ENCODE measurements around the gene IFNA10.
A peak's percentile ranks its signal among the peaks of the same experiment; 100 is the strongest.
"Not testable (repeated sequence)": the region's sequence is repeated elsewhere in the genome, so short reads cannot be mapped to it uniquely, and the experiment has no call there.

IFNA10 gene

DNA sequence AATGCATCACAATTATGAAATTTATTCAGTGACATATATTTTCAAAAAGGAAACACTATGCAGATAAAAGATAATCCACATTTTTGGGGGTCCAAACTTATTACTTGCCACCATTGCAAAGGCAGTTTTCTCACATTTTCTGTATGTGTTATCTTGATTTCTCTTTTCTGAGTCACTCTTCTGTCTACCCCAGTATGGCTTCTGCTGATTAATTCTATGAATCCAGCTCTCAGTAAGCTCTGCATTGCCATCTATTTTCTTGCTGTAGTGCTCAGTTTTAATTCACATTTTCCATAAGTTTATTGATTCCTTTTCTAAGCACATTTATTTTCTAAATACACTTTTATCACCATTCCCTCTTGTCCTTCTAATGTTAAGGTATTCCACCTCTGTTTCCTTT is 1.7 kb downstream of the IFNA10 start:
- DNase-seq (ENCODE audit: low read depth, low spot score): no peak
- Histone ChIP-seq H3K27me3 (ENCODE audit: insufficient read depth, insufficient read length) (no peaks in the 10 kb centered on the region), H3K9me3 (ENCODE audit: insufficient read depth, low read length) (no peaks in the 10 kb centered on the region), H3K4me3 (ENCODE audit: insufficient read length, low read depth) (no peak overlapping the region), H3K9ac (ENCODE audit: insufficient read length, low read depth) (no peak overlapping the region), H3K36me3 (ENCODE audit: insufficient read depth, insufficient read length, low read length) (no peaks in the 10 kb centered on the region), H3K4me1 (ENCODE audit: insufficient read depth, insufficient read length) (no peaks in the 10 kb centered on the region)
- no peak for TF ChIP-seq SUZ12 (IDR thresholded peaks at IDR 0.05; ENCODE audit: extremely low read depth, insufficient read depth, insufficient read length)
- no peak for TF ChIP-seq ZNF274 (IDR thresholded peaks at IDR 0.05; ENCODE audit: low read depth, low read length)
- no peak for TF ChIP-seq YY1 (IDR thresholded peaks at IDR 0.05; ENCODE audit: insufficient read depth, insufficient read length)

DNA sequence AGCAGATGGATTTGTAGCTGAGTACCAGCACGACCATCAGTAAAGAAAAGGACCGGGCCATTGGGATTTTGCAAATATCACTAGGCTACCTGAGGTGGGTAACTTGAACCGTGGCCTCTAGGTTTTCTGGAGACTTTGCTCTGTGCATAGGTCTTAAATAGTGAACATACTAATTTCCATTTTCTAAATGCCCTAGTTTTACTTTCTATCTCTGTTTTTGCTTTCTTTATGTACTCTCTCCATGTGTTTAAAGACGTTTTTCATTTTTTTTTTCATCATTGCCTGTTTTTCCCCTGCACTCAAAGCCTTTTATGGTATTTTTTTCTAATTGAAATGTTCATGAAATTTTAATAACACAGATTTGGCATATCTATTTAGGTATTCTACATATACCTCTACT is 4.8 kb downstream of the IFNA10 start, which contains the start of gene IFNA7:
Gene IFNA7 (minus strand): TSS at position 101 of the 400 bp plus-strand sequence. CDS start 40 bp downstream, at position 61.
- DNase-seq (ENCODE audit: low read depth, low spot score); H3K36me3 ChIP-seq (ENCODE audit: insufficient read depth, insufficient read length, low read length); H3K9ac ChIP-seq (ENCODE audit: insufficient read length, low read depth); H3K4me1 ChIP-seq (ENCODE audit: insufficient read depth, insufficient read length); H3K27me3 ChIP-seq (ENCODE audit: insufficient read depth, insufficient read length); H3K9me3 ChIP-seq (ENCODE audit: insufficient read depth, low read length); H3K4me3 ChIP-seq (ENCODE audit: insufficient read length, low read depth): not testable (repeated sequence)

DNA sequence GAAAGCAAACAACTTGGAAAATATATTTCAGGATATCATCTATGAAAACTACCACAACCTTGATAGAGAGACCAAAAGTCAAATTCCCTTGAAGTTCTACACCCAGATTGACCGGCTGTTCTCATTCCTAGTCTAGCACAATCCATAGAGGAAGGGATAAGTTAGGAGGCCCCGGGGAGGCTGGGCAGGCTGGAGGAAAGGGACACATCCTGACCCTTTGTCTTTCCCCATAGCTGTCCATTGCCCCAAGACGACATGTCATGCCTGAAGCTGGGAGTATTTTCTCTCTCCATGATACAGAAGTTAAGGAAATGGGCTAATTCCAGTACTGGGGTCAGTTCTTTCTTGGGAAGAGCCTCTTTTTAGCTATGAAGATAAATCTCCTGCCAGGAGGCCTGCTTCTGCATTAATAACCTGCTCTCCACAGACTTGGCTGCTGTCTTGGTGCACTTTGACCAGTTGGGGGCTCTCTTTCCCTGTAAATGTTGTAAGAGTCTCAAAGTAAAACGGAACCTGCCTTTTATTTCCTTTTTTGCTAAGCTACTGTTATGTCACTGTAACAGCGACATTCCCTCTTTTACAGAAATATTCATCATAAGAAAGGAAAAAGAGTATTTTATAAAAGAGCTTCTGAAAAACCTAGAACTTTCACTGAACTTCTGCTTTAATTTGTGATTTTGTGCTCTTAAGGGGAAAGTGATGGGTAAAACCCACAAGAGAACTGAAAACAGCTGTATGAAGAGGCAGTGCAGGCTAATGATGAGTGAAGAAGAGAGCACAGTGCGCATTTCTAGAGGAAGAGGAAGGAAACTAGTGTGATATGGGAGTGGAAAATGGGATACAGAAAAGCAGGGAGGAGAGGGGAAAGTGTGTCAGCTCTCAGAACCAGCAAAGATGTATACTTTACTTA is 11.8 kb downstream of the IFNA10 start:
- H3K4me1 ChIP-seq (ENCODE audit: insufficient read depth, insufficient read length); H3K9ac ChIP-seq (ENCODE audit: insufficient read length, low read depth); H3K4me3 ChIP-seq (ENCODE audit: insufficient read length, low read depth); DNase-seq (ENCODE audit: low read depth, low spot score); H3K36me3 ChIP-seq (ENCODE audit: insufficient read depth, insufficient read length, low read length); H3K27me3 ChIP-seq (ENCODE audit: insufficient read depth, insufficient read length); H3K9me3 ChIP-seq (ENCODE audit: insufficient read depth, low read length): not testable (repeated sequence)

GRCh38 chr9:21187487-21187886 is 19.5 kb downstream of the IFNA10 start, which contains the start of gene IFNA4:
IFNA4 (minus strand) TSS chr9:21187587; CDS start chr9:21187531, 56 bp downstream.
- not testable (repeated sequence) for H3K36me3 ChIP-seq (ENCODE audit: insufficient read depth, insufficient read length, low read length); DNase-seq (ENCODE audit: low read depth, low spot score); H3K4me3 ChIP-seq (ENCODE audit: insufficient read length, low read depth); H3K4me1 ChIP-seq (ENCODE audit: insufficient read depth, insufficient read length); H3K9me3 ChIP-seq (ENCODE audit: insufficient read depth, low read length); H3K9ac ChIP-seq (ENCODE audit: insufficient read length, low read depth); H3K27me3 ChIP-seq (ENCODE audit: insufficient read depth, insufficient read length)

GRCh38 chr9:21182810-21183736 is 23.9 kb downstream of the IFNA10 start:
- not testable (repeated sequence) for H3K4me3 ChIP-seq (ENCODE audit: insufficient read length, low read depth); H3K4me1 ChIP-seq (ENCODE audit: insufficient read depth, insufficient read length); H3K36me3 ChIP-seq (ENCODE audit: insufficient read depth, insufficient read length, low read length); H3K27me3 ChIP-seq (ENCODE audit: insufficient read depth, insufficient read length); H3K9ac ChIP-seq (ENCODE audit: insufficient read length, low read depth); H3K9me3 ChIP-seq (ENCODE audit: insufficient read depth, low read length)
- DNase-seq (ENCODE audit: low read depth, low spot score): peak; percentile 8

- H3K4me1 ChIP-seq (ENCODE audit: insufficient read depth, insufficient read length): no peaks in the 10 kb centered on the region
- H3K9me3 ChIP-seq (ENCODE audit: insufficient read depth, low read length): no peaks in the 10 kb centered on the region
- H3K27me3 ChIP-seq (ENCODE audit: insufficient read depth, insufficient read length): no peaks in the 10 kb centered on the region
- no peak overlapping the region for H3K9ac ChIP-seq (ENCODE audit: insufficient read length, low read depth)
- H3K36me3 ChIP-seq (ENCODE audit: insufficient read depth, insufficient read length, low read length): no peaks in the 10 kb centered on the region
- TF ChIP-seq ZNF274 (IDR thresholded peaks at IDR 0.05; ENCODE audit: low read depth, low read length): no peak
- TF ChIP-seq SUZ12 (IDR thresholded peaks at IDR 0.05; ENCODE audit: extremely low read depth, insufficient read depth, insufficient read length): no peak
- no peak for TF ChIP-seq YY1 (IDR thresholded peaks at IDR 0.05; ENCODE audit: insufficient read depth, insufficient read length)
- no peak for DNase-seq (ENCODE audit: low read depth, low spot score)
- no peak overlapping the region for H3K4me3 ChIP-seq (ENCODE audit: insufficient read length, low read depth)
Measured at GRCh38 chr9:21174671-21175070, 32.3 kb downstream of the IFNA10 start.

GRCh38 chr9:21172156-21172555 is 34.8 kb downstream of the IFNA10 start:
- TF ChIP-seq SUZ12 (IDR thresholded peaks at IDR 0.05; ENCODE audit: extremely low read depth, insufficient read depth, insufficient read length) (no peak), ZNF274 (IDR thresholded peaks at IDR 0.05; ENCODE audit: low read depth, low read length) (no peak), YY1 (IDR thresholded peaks at IDR 0.05; ENCODE audit: insufficient read depth, insufficient read length) (no peak)
- Histone ChIP-seq H3K9me3 (ENCODE audit: insufficient read depth, low read length) (no peaks in the 10 kb centered on the region), H3K4me3 (ENCODE audit: insufficient read length, low read depth) (no peak overlapping the region), H3K27me3 (ENCODE audit: insufficient read depth, insufficient read length) (no peaks in the 10 kb centered on the region), H3K4me1 (ENCODE audit: insufficient read depth, insufficient read length) (no peaks in the 10 kb centered on the region), H3K36me3 (ENCODE audit: insufficient read depth, insufficient read length, low read length) (no peaks in the 10 kb centered on the region), H3K9ac (ENCODE audit: insufficient read length, low read depth) (no peak overlapping the region)
- DNase-seq (ENCODE audit: low read depth, low spot score): no peak
